ENCODE measurements around the gene CDK12.

DNA sequence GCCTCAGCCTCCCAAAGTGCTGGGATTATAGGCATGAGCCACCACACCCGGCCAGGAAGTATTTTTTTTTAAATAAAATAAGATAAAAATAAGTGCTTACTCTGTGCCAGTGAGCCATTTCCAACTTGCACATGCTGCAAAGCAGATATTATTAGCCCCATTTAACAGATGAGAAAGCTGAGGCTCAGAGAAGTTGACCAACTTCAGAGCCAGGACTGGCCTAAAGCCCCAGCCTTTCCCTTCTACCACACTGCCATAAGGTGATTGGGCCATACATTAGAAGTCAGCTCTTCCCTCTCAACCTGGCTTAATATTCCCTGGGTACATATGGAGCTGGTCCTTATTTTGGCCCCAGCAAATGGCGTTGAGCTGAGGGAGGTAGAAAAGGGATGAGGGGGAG lies 121.4 kb downstream of the CDK12 start:
- TF ChIP-seq CTCF (IDR thresholded peaks at IDR 0.05; ENCODE audit: low read depth, low read length, missing input control) (no peak), TAF1 (conservative IDR thresholded peaks at IDR 0.05) (no peak), EGR1 (IDR thresholded peaks at IDR 0.05; ENCODE audit: low read depth in 2 of 2) (no peak), YY1 (IDR thresholded peaks at IDR 0.05) (no peak), ATF3 (IDR thresholded peaks at IDR 0.05) (no peak), GABPA (IDR thresholded peaks at IDR 0.05 in 1 of 2, conservative IDR thresholded peaks at IDR 0.05 in 1 of 2) (no peak), RXRA (IDR thresholded peaks at IDR 0.05) (no peak), RAD21 (IDR thresholded peaks at IDR 0.05) (no peak), MAX (IDR thresholded peaks at IDR 0.05) (no peak)
- TF ChIP-seq, protein P1, sequence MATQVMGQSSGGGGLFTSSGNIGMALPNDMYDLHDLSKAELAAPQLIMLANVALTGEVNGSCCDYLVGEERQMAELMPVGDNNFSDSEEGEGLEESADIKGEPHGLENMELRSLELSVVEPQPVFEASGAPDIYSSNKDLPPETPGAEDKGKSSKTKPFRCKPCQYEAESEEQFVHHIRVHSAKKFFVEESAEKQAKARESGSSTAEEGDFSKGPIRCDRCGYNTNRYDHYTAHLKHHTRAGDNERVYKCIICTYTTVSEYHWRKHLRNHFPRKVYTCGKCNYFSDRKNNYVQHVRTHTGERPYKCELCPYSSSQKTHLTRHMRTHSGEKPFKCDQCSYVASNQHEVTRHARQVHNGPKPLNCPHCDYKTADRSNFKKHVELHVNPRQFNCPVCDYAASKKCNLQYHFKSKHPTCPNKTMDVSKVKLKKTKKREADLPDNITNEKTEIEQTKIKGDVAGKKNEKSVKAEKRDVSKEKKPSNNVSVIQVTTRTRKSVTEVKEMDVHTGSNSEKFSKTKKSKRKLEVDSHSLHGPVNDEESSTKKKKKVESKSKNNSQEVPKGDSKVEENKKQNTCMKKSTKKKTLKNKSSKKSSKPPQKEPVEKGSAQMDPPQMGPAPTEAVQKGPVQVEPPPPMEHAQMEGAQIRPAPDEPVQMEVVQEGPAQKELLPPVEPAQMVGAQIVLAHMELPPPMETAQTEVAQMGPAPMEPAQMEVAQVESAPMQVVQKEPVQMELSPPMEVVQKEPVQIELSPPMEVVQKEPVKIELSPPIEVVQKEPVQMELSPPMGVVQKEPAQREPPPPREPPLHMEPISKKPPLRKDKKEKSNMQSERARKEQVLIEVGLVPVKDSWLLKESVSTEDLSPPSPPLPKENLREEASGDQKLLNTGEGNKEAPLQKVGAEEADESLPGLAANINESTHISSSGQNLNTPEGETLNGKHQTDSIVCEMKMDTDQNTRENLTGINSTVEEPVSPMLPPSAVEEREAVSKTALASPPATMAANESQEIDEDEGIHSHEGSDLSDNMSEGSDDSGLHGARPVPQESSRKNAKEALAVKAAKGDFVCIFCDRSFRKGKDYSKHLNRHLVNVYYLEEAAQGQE (IDR thresholded peaks at IDR 0.05): no peak

All from liver (tissue), 3 donors.